Skin of body (tissue), 2 donors: ENCODE data around the gene PDE2A. TPM values are rescaled to one million over a fixed set of nuclear protein-coding genes. Genes with fewer than 3 reads are reported as not detected.

Experiments
- DNase-seq: peaks from one replicate; lab custom pipeline; 2025; lab: John Stamatoyannopoulos, UW
- total RNA-seq: library from RNA; depleted of rRNA; stranded (reverse); fragments of >200 nt; gene quantifications from one replicate; pipeline ENCODE4 v1.2.3, GENCODE V29; 2014

Gene PDE2A
- total RNA-seq, 1 donor from 2014 or later, result 12.3 TPM

DNA sequence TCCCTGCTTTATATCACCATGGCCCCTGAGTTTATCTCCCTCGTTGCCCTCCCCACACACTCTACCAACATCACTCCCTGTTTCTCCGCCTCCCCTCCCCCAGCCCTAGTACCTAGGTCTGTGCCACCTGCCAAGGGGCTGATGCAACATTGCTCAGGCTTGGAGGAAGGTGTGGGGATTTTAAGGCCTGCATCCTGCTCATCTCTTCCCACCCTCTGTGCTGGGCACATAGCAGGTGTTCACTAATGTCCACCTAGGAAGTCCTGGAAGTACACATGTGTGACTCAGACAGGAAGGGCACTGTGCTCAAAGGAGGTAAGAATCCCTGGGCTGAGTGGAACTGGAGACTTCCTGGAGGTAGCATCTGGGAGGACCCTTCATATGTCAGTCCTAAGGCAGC lies 37.0 kb downstream of the PDE2A start:
- DNase-seq, result no peak

DNA sequence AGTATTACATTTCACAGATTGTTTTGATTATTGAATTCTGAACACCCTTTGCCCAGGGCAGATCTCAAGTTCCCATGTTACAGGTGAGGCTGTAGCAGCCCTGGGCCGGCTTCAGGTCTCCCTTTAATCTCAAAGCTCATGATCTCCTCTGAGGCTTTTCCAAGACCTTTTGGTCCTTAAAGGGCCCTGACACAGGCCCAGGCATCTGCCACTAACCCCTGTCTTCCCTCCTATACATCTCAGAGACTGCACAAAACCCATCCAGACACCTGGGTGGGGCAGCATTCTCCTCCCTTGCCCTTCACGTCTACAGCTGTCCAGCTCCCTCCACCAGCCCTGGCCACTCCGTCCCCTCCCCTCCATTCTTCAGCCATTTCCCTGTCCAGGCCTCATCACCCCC lies 37.8 kb downstream of the PDE2A start:
- DNase-seq, result no peak

DNA sequence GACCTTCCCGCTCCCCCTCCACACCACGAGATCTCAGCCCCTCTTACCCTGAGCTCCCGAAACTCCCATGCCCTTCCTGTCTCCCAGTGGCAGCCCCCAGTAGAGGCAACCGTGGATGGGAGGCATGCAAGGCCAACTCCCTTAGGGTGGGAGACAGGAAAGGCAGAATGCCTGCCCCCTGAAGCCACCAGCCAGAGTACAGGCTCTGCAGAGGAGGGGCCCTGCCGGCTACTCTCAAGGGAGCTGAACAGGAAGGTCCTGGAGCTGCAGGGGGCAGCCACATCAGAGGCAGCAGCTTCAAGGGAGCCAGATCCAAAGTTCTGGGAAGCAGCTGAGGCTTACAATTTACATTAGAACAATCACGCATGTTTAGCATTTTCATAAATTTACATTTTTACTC lies 38.3 kb downstream of the PDE2A start:
- DNase-seq, result peak; percentile 73

DNA sequence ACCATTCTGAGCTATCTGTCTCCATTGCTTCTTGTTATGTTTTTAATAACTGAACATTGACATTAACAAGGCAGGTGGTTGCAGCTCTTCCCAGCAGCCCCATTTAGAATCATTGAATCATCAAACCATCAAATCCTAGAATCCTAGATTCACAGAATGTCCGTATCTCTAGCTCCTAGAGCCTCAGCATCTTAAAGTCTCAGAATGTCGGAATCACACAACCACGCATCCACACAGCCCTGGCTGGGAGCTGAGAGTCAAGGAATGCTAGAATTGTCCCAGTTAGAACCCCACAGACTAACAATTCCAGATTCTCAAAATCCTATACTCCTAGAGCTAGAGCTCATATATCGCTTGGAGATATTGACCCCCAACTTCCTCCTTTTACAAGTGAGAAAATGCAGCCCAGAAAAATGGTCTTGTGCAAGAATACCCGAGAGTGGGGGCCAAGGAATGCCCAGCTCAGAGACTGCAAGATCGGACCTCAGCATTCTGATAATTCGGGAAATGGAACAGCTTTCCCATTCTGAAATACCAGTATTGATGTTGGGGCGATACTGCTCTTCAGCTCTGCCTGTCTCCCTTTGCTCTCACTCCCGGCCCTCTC lies 38.8 kb downstream of the PDE2A start:
- no peak for DNase-seq

DNA sequence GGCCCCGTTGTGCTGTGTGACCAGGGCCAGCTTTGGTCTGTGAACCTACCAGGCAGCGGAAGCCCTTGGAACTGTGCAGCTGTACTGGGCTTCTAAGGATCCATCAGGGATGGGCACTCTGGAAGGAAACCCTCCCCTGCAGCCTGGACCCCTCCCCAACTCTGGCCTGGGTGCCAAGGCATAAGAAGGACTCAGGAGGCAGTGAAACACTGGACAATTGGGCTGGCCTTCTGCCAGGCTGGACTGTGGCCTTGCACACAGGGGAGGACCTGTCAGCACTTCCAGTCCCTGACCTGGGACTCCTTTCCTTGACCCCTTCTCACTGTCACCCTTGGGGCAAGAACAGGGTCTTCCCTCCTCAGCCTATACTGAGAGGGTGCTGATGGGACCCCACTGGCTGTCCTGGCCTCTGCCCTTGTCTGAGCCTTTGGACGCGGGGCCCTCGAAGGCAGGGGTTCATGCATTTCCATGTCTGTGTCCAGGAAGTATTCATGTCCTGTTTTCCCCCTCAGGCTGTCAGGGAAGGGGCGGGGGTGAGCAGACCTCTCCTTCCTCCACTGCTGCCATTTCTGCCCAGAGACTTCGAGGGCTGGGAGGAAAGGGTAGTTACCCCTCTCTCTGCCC lies 39.6 kb downstream of the PDE2A start:
- DNase-seq, result no peak

GRCh38 chr11:72634016-72634415 lies 40.2 kb downstream of the PDE2A start:
- DNase-seq, result no peak

DNA sequence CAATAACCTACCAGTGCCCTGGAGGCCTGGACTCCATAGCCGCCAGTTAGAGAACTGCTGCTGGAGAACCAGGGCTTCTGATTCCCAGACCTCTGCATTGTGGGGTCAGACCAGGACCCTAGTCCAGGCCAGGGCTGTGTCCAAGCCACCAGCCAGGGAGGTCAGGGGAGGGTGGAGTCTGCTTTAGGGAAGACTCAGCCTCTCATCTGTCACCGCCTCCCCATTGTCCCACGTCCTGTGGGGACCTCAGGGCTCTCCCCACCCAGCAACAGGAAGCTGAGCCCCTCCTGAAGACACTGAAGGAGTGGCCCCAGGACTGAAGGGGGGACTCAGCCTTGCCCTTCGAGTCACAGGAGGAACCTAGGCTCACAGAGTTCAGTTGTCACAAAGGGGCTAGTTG lies 41.2 kb downstream of the PDE2A start:
- no peak for DNase-seq

- no peak for DNase-seq
These were observed 42.2 kb downstream of the PDE2A start for GRCh38 chr11:72631806-72632731.

DNA sequence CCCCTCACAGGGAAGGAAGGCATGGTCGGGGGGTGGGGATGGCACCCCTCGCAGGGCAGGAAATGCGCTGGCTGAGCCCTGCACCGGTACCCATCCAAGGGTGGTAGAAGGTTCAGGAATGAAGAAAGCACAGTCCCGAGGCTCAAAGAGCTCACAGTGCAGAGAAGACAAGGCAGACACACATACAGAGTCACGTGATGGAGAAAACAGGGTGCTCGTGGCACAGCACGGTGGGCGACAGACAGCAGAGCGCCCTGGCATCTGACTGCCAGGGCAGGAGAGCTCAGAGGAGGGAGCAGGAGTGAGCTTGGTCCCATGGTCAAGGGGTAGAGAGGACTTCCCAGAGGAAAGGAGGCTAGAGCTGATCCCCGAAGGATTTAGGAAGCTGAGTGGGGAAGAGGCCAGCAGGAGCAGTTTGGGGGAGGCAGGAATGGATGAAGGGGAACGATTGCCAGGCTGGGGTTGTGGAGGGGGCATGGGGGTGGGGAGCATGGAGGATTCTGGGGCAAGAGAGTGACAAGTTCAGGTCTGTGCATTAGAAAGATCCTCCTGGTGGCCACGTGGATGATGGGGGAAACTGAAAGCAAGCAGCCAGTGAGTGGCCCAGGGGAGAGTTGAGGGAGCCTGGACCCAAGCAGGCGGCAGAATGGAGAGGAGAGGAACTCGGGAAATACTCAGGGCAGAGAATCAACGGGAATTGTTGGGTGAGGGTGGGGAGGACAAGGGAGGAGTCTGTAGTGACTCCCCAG lies 43.9 kb downstream of the PDE2A start:
- DNase-seq, result no peak

GRCh38 chr11:72629266-72629665 lies 45.0 kb downstream of the PDE2A start:
- DNase-seq, result no peak

- no peak for DNase-seq
These were observed 46.5 kb downstream of the PDE2A start for GRCh38 chr11:72627594-72628281.

DNA sequence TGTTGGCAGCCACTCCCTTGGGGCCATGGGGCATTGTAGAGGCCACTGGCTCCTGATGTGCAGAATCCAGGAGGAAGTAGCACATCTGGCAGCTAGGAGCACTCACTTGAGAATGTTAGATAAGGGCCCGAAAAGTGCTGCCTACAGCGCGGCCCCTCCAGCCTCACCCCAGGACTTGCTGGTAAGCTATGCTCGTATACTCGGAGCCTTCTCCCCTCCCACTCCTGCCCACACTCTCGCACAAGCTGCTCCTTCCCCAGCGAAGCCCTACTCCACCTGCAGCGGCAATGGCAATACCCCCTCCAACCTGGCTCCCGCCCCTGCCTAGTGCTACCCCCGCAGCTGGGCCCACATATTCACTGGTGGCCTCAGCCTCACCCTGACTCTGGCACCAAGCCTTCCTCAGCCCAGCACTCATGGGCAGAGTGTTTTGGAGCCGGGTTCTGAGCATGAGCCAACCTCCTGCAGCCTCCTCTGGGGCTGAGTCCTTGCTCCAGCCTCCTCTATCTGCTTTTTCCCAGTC lies 47.7 kb downstream of the PDE2A start:
- no peak for DNase-seq

GRCh38 chr11:72625691-72626413 lies 48.4 kb downstream of the PDE2A start:
- DNase-seq, result peak; percentile 35

DNA sequence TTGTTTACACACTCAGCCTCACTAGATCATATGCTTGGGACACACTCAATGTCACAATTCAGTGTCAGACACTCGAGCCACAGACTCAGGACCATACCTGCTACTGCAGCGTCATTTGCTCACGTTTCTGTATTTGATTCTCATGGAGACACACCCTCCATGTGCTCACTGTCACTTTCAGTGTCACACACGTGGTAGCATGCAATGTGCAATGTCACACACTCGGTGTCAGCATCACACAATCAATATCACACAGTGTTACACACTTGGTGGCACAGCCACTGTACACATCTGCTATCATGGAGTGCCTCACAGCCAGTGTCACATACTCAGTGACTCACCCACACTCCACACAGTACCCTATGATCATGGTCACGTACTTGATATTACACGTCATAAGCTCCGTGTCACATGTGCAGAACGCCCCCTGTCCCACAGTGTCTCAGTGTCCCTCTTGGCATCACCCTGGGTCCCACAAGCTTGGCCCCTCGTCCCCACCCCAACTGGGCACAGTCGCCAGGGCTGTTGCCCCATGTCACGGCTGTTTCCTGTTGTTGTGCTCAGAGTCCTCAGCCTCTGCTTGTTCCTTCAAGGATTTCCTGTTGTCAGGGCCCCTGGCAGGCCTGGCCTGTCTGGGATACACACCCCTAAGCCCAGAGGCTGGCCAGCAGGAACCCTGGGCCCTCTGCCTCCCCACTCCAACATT lies 49.6 kb downstream of the PDE2A start:
- no peak for DNase-seq

- no peak for DNase-seq
These were observed 51.2 kb downstream of the PDE2A start for GRCh38 chr11:72623052-72623451.

DNA sequence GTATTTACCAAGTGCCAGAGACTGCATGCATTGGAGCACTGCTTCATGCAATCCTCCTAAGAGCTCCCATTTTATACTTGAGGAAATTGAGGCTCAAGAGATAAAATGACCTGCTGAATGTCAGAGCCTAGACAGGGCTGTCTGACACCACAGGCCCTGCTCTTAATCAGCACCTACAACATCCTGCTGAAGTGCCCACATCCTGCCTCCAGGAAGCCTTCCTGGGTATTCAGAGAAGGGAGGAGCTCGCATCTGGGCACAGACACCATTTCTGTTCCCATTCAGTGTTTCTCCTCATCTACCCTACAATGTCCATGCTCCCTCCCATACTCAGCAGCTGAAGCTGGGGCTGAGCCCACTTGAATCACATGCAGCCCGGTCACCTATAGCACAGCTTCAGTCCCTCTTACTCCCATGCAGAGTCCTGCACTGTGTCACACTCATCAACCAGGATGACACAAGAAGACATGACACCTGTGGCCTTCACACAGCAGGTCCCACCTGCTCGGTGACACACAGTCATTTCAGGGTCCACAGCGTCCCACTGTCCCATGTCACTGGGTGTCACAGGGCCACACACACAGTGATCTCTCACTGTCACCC lies 53.1 kb downstream of the PDE2A start:
- DNase-seq, result no peak

DNA sequence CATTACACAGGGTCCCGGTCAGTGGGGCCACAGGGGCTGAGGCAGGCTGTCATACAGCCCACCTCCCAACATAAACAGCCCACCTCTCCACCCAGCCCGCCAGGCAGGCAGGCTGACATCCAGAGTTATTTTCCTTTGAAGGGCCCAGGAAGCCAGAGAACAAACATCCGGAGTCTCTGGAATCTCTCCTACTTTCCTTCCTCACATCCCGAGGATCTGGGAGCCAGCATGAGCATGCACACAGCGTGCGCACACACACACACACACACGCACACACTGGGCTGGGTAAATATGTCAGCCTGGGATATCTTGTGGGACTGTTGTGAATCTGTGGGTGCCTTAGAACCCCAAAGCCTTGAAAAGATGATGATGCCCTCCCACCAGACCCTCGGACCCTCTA lies 55.4 kb downstream of the PDE2A start:
- peak; percentile 34 for DNase-seq

DNA sequence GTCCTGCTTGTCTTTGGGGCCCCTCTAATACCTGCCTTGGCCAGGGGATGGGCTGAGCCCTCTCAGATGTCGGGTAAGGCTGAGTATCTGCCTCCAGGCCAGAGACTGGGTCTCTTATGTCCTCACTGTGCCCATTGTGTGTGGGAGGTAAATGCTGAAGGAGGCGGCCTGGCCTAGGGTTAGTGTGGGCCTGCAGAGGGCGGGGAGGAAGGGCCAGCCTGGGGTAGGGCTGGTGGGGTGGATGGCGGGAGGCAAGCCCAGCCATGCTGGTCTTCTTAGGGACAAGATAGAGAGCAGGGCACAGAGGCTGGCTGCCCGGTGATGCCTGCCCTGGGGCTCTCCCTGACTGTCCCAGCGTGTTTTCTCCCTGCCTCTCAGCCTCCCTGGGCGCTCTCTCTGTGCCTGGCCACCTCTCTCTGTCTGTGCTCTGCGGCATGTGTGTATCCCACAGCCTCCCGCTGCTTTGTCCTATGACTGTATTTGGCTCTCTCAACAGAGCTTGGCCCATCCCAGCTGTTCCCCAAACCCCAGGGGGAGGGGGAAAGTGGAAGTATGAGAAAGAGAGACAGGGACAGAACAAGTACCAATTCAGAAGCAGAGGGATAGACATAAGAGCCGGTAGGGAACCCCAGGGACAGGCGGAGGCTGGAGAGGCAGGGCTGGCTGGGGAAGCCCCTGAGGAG lies 57.0 kb downstream of the PDE2A start:
- peak; percentile 72 for DNase-seq

DNA sequence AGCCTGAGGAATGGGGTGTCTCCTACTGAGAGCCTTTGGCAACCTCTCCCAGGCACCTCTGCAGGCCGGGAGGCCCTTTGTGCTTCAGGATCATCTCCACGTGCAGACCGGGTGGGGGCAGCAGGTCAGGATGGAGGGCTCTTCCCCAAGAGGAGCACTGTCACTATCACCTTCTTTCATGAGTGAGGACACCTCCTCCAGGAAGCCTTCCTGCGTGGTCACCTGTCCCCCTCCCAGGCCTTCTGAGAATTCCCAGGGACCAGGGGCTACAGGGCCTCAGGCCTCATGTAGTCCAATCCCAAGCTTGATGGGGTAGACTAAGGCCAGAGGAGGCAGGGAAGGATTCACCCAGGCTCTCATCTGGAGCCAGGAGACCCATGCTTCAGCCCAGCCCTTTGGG lies 57.6 kb downstream of the PDE2A start:
- DNase-seq, result no peak
